ENCODE results near the gene DBT.
"Not testable (repeated sequence)": the region's sequence is repeated elsewhere in the genome, so short reads cannot be mapped to it uniquely, and the experiment has no call there.

DBT gene

GRCh38 chr1:100232156-100232555 is 17.5 kb downstream of the DBT start:
- no peak for TF ChIP-seq ZNF274 (IDR thresholded peaks at IDR 0.05; ENCODE audit: low read depth, low read length)

GRCh38 chr1:100231721-100232120 is 17.9 kb downstream of the DBT start:
- H3K4me3 ChIP-seq (ENCODE audit: low read length) = no peak overlapping the region
- TF ChIP-seq ZNF274 (IDR thresholded peaks at IDR 0.05; ENCODE audit: low read depth, low read length) = no peak

More at GRCh38 chr1:100232156-100232555, 17.5 kb downstream of the DBT start:
- no peak overlapping the region for H3K4me3 ChIP-seq (ENCODE audit: low read length)

- no peak for TF ChIP-seq ZNF274 (IDR thresholded peaks at IDR 0.05; ENCODE audit: low read depth, low read length)
- no peak overlapping the region for H3K4me3 ChIP-seq (ENCODE audit: low read length)
Measured at GRCh38 chr1:100230765-100231164, 18.9 kb downstream of the DBT start.

- H3K4me3 ChIP-seq (ENCODE audit: low read length) = no peak overlapping the region
Measured at GRCh38 chr1:100229681-100230443, 19.8 kb downstream of the DBT start.

GRCh38 chr1:100222428-100222827 is 27.2 kb downstream of the DBT start:
- no peak overlapping the region for H3K4me3 ChIP-seq (ENCODE audit: low read length)
- TF ChIP-seq ZNF274 (IDR thresholded peaks at IDR 0.05; ENCODE audit: low read depth, low read length) = no peak

More at GRCh38 chr1:100229681-100230443, 19.8 kb downstream of the DBT start:
- no peak for TF ChIP-seq ZNF274 (IDR thresholded peaks at IDR 0.05; ENCODE audit: low read depth, low read length)

- H3K4me3 ChIP-seq (ENCODE audit: low read length) = no peak overlapping the region
- no peak for TF ChIP-seq ZNF274 (IDR thresholded peaks at IDR 0.05; ENCODE audit: low read depth, low read length)
Measured at GRCh38 chr1:100219883-100220282, 29.8 kb downstream of the DBT start.

GRCh38 chr1:100219457-100219856 is 30.2 kb downstream of the DBT start:
- TF ChIP-seq ZNF274 (IDR thresholded peaks at IDR 0.05; ENCODE audit: low read depth, low read length) = no peak
- H3K4me3 ChIP-seq (ENCODE audit: low read length) = no peak overlapping the region

GRCh38 chr1:100217834-100218233 is 31.8 kb downstream of the DBT start:
- no peak overlapping the region for H3K4me3 ChIP-seq (ENCODE audit: low read length)
- no peak for TF ChIP-seq ZNF274 (IDR thresholded peaks at IDR 0.05; ENCODE audit: low read depth, low read length)

- no peak for TF ChIP-seq ZNF274 (IDR thresholded peaks at IDR 0.05; ENCODE audit: low read depth, low read length)
- H3K4me3 ChIP-seq (ENCODE audit: low read length) = no peak overlapping the region
Measured at GRCh38 chr1:100215101-100215500, 34.5 kb downstream of the DBT start.

- TF ChIP-seq ZNF274 (IDR thresholded peaks at IDR 0.05; ENCODE audit: low read depth, low read length) = no peak
- no peak overlapping the region for H3K4me3 ChIP-seq (ENCODE audit: low read length)
Measured at GRCh38 chr1:100213141-100213540, 36.5 kb downstream of the DBT start.

GRCh38 chr1:100206301-100206700 is 43.3 kb downstream of the DBT start:
- TF ChIP-seq ZNF274 (IDR thresholded peaks at IDR 0.05; ENCODE audit: low read depth, low read length) = no peak
- no peak overlapping the region for H3K4me3 ChIP-seq (ENCODE audit: low read length)

GRCh38 chr1:100205593-100205992 is 44.0 kb downstream of the DBT start:
- not testable (repeated sequence) for H3K4me3 ChIP-seq (ENCODE audit: low read length)

GRCh38 chr1:100205103-100205502 is 44.5 kb downstream of the DBT start:
- H3K4me3 ChIP-seq (ENCODE audit: low read length) = not testable (repeated sequence)

GRCh38 chr1:100202703-100203102 is 46.9 kb downstream of the DBT start:
- not testable (repeated sequence) for H3K4me3 ChIP-seq (ENCODE audit: low read length)

- H3K4me3 ChIP-seq (ENCODE audit: low read length) = not testable (repeated sequence)
Measured at GRCh38 chr1:100200060-100200459, 49.6 kb downstream of the DBT start.

- TF ChIP-seq ZNF274 (IDR thresholded peaks at IDR 0.05; ENCODE audit: low read depth, low read length) = no peak
- H3K4me3 ChIP-seq (ENCODE audit: low read length) = no peak overlapping the region
Measured at GRCh38 chr1:100198596-100198995, 51.0 kb downstream of the DBT start.
